Glomerular endothelial cell (primary cell): Measurements from ENCODE around the gene AP1G1. TPM values are rescaled to one million over a fixed set of nuclear protein-coding genes. Genes with fewer than 3 reads are reported as not detected.

Experiments
- DNase-seq: peaks from one replicate; pipeline ENCODE4 v3.0.0-alpha.2; 2011; ENCODE audit warnings: low read depth, low spot score; ENCODE audit errors: extremely low read depth
- total RNA-seq: library from RNA; depleted of rRNA; stranded (reverse); fragments of >200 nt; gene quantifications from 2 replicates; pipeline ENCODE4 v1.2.3, GENCODE V29; 2015

The AP1G1 gene
- total RNA-seq, 1 donor from 2014 or later, result 75.7 TPM

DNA sequence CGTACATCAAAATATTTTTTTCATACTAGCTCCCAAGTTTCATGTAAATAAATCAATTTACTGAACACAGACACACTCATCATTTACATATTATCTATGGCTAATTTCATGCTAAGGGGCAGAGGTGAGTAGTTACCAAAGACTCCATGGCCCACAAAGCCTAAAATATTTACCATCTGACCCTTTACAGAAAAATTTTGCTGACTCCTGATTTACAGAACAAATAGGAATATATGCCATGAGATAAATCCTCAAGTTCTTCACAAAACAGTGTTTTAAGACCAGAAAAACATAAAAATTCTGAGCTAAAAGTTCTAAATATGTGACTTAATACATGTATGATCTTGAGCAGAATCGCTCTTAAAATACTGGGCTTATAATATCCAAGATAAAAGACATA lies 47.5 kb downstream of the AP1G1 start:
- DNase-seq, result no peak

- DNase-seq, result no peak
Measured at GRCh38 chr16:71758293-71758760, 50.3 kb downstream of the AP1G1 start.

- no peak for DNase-seq
Measured at GRCh38 chr16:71754652-71755051, 54.0 kb downstream of the AP1G1 start.

DNA sequence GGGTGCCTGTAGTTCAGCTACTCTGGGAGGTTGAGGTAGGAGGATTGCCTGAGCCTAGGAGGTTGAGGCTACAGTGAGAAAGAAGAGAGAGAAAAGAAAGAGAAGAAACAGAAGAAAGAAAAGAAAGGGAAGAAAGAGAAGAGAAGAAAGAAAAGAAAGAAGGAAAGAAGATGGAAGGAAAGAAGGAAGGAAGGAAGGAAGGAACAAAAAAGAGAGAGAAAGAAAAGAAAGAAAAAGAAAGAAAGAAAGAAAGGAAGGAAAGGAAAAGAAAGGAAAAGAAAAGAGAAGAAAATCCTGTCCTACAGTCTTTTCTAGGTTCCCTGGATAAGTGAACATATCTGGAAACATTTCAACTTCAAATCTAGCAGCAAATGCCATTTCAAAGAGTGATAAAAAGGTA lies 54.5 kb downstream of the AP1G1 start:
- DNase-seq, result no peak

- no peak for DNase-seq
Measured at GRCh38 chr16:71748226-71748625, 60.4 kb downstream of the AP1G1 start.

DNA sequence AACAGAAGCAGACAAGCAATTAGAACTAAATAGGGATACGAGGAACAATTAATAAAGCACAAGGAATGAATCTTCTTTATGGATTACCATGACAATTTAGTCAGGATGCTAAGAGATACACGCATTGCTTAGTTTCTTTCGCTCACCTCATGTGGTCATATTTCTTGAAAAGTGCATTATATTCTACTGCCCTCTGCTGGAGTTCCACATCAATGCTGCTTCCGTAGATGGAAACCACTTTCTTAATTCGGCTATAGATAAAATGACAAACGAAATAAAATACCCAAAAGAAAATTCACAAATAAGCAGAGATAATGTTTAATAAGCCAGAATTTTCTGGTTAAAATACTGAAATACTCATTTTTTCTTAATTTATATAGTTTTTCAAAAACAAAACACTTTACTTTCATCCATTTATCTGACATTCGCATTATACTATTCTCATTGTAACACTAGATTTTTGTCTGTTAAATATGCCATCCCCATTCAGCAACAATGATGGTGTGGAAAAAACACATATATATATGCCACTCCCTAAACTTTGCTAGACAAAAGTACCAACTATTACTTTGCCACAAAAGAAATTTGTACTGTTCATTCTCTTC lies 62.1 kb downstream of the AP1G1 start:
- no peak for DNase-seq

- no peak for DNase-seq
Measured at GRCh38 chr16:71738855-71739254, 69.8 kb downstream of the AP1G1 start.

DNA sequence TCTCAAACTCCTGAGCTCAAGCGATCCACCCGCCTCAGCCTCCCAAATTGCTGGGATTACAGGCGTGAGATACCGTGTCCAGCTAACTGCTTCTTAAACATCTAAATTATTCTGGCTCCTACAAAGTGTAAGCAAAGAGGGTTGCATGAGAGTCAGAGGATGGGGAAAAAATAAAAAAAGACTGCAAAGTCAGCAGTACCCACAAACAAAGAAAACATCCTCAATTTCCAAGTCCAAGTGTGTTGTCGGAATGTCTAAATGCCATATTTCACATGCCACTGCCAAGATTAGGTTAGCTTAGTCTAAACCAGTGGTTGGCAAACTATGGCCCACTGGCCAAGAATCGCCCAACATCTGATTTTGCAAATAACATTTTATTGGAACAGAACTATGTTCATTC lies 71.1 kb downstream of the AP1G1 start:
- DNase-seq, result no peak

- no peak for DNase-seq
Measured at GRCh38 chr16:71734511-71734910, 74.1 kb downstream of the AP1G1 start.

DNA sequence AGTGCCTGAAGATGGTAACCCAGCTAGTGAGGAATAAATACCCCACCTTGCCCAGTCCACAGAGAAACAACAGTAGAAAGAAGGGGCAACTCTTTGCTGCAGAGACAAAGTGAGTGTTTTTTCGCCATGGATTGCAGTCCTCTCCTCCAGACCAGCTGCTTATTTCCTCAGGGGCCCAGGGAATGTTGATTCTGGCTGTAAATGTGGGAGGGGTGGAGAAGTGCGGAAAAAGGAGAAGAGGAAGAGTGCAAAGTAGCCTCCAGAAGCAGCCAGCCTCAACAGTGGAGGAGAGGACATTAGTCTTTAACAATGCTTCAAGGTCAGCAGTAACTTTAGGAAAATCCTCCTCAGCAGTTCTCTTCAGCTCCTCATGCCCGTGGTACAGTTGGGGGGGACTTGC lies 76.0 kb downstream of the AP1G1 start:
- DNase-seq, result no peak

GRCh38 chr16:71727551-71728324 lies 80.9 kb downstream of the AP1G1 start:
- DNase-seq, result no peak

DNA sequence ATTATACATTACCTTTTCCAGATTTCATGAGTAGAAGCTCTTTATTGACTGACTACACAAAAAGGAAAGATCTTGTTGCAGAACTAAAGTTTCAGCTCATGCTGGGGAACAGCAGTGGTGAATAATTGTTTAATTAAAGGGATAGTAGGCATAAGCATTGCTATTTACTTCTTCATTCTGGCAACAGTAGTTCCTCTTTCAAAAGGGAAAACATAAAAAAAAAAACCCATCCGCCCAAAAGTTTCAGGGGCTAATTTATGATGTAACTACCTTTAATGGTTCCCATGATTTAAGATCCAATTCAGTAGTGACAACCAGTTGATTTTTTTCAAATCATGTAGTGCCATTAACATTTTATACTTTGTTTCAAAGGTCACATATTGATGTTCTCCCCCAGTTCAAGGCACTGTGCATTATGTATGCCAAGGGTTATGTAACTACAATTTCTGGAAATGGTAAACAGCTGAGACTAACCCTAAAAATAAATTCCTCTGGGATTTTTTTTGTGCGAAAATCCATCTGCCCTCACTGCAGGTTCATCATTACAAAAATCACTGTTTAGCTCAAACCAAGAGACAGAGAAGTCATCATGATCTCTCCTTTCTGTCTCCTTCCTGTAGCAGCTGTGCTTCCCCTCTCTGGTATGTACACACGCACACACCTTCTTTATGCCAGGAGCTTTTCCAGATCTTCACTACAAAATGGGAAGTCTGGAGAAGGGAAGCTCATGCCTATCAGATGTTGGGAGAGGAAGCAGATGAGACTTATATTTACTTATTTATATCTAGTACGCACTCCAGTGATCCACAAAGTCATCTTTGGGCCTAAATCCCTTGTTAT lies 81.9 kb downstream of the AP1G1 start:
- DNase-seq, result no peak

- no peak for DNase-seq
Measured at GRCh38 chr16:71724320-71724751, 84.3 kb downstream of the AP1G1 start, which contains the start of gene PHLPP2. PHLPP2 (minus strand) TSS chr16:71724701; CDS start chr16:71714795, 9,906 bp downstream.

DNA sequence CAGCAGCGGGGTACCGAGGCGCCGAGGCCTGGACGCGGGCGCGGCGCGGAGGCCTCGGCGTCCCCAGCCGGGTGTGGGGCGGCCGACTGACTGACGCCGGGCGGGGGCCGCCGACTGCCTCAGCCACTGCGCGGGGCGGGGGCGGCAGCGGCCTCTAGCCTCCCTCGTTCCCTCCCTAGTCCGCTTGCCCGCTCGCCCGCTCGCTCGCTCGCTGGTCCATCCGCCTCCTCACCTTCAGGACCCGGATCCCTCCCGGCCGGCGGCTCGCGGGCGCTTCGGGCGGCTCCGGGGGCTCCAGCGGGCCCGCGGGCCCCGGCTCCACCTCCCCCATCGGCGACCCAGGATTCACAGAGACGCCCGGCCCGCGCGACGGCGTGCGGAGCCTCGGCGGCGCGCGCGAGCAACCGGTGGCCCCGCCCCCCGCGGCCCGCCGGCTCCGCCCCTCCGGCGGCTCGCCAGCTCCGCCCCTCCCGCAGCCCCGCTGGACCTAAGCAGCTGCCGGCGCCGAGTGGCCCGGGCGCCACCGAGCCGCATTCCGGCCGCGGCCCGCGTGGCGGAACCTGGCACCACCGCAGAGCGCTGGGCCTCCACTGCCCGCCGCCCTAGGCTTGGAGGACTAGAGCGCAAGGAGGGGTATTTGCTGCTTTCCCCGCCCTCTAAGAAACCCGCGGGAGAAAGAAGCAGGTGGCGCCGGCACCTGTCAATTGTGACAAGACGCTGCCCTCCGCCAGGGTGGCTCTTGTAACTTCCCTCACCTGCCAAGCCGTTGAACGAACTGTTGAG lies 84.9 kb downstream of the AP1G1 start:
- no peak for DNase-seq

DNA sequence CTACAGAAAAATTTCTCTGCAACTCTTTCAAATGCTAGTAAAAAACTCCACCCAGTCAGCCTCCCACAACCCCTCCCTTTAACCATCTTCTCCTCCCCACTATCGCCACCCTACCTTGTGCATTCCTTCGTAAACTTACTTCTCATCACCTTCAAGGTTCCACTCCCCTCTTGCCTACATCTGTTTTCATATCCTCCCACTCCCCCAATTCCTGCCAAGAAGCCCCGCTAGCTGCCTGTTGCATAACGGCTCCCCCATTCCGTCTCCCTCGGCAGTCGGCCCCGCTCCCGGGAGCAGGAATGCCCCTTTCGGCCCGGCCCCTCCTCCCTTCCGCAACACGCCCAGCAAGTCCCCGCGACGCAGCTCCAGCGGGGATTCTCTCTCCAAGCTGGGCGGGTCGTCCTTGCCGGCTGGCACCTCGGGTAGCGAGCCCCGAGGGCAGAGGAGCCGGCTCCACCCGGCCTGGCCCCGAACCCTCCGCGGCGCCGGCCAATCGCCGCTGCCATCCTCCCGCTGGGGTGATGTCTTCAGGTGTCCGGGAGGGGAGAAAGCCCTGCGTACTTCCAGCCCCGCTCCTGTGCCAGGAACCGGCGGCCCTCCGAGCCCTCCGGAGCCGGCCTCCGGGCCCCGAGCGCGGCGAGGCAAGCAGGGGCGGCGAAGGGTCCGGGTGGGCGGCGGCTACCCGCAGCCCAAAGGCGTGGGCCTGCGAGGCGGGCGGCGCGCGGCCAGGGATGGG lies 85.7 kb downstream of the AP1G1 start:
- no peak for DNase-seq

DNA sequence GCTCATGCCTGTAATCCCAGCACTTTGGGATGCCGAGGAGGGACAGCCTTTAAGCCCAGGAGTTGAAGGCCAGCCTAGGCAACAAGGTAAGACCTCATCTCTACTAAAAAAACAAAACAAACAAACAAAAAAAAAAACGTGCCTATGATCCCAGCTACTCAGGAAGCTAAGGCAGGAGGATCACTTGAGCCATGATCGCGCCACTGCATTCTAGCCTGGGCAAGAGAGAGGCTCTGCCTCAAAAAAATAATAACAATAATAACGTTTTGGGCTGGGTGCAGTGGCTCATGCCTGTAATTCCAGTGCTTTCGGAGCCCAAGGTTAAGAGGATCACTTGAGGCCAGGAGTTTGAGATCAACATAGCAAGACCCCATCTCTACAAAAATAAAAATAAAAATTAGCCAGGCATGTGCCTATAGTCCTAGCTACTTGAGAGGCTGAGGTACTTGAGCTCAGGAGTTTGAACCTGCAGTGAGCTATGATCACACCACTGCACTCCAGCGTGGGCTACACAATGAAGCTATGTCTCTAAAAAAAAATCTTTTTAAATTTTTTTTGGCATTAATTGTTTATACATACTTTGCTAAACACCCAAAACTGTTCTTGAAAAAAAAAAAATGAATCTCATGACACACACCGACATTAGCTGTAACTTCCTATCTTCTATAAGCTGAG lies 87.4 kb downstream of the AP1G1 start:
- no peak for DNase-seq

GRCh38 chr16:71712501-71712900 lies 96.1 kb downstream of the AP1G1 start:
- DNase-seq, result no peak

- DNase-seq, result no peak
Measured at GRCh38 chr16:71711789-71712188, 96.8 kb downstream of the AP1G1 start.

DNA sequence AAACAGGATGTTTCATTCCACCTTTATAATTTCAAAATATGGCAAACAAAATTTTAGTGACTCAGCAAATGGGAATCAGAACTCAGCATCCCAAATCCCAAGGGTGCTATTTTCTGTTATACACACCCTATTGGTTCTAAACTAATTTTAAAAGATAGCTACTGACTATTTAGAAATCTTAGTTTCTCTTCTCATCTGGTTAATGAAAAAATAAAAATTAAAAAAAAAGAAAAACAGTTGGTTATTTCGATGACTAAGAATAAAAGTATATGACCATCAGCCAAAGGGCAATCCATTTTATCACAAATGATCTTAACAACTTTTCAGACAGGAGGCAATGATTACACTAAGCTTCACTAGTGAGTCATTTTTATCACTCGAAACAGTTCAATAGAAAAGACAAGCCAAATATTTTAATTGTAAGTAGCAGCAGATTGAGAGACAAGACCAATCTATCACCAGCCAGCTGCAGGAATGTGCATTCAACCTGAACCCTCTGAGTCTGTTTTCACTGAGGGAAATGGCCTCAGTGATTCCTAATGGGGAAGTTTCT lies 99.3 kb downstream of the AP1G1 start:
- DNase-seq, result no peak
